Stimulated activated CD8-positive, alpha-beta memory T cell treated with anti-CD3 and anti-CD28 coated beads, Interleukin-7, amount 100 ng/mL, for 1 hour (primary cell): ENCODE results near the gene PLXNA4.

Experiments
- DNase-seq, 2 donors: peaks; one replicate each; pipeline ENCODE4 v3.0.0-alpha.2; 2020; ENCODE audit warnings: low read depth in 2 of 2

The PLXNA4 gene

DNA sequence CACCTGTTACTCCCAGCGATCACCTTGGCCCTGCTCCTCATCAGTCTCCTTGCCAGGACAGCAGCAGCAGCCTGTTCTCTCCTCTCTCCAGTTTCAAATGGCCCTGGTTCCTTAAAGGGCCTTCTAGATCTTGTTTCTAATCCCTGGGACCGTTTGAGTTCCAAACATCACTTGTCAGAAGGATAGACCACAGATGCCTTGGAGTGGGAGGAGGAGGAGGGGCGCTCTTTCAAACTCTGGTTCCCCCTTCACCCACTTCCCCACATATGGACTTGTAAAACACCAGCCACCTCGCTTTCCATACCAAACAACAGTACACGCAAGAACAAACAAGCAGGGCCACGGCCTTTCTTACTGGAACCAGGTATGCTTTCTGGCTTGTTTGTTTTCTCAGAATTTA lies 104.8 kb downstream of the PLXNA4 start:
- no peak for DNase-seq

DNA sequence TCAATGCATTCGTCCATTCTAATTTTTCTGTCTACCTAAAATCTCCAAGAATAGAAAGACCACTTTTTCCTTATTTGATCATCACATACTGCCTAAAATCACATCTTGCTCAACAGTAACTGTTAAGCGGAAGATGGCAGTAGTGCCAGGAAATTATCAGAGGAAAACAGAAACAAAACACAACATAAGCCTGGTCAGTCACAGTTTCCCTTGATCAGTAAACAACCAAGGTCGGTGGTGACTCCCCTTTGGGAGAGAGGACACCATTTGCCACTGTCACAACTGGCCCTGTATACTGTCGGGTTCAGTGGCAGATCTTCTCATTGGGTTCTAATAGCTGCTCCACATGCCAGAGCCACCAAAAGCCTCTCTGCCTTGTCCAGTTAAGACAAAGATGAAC lies 106.6 kb downstream of the PLXNA4 start:
- DNase-seq, result no peak

DNA sequence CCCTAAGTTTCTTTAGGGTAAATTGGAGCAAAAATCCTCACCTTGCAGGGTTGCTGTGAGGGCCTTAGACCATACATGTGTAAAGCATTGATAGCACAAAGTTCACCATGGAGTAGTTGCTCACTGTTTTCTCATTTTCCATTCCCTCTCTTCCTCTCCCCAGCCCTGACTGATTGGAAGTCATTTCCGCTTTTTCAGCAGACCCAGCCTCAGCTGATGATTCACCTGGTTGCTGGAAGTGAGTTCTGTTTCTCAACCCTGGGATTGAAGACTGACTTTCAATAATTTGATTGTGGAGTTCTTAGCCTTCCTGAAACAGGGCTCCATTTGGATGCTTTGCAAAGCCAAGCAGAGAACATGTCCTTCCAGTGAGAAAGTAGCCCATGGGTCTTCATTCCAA lies 107.0 kb downstream of the PLXNA4 start:
- no peak for DNase-seq

DNA sequence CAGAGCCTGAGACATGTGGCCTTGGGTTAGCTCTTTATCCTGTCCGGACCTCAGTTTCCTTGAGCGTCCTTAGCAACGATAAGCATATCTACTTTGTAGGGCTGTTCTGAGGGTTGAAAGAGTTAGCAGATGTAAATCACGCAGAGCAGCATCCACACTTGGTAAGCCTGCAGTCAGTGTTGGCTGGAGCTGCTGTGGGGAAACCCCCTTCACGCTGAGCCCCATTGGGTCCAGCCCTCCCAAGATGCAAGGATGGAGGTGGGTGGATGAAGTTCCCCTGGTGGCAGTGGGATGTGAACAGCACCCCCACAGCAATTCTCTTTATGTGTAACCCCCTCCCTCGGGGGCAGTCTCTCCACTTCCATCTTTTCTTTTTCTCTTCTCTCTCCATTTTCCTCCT lies 109.9 kb downstream of the PLXNA4 start:
- no peak for DNase-seq

DNA sequence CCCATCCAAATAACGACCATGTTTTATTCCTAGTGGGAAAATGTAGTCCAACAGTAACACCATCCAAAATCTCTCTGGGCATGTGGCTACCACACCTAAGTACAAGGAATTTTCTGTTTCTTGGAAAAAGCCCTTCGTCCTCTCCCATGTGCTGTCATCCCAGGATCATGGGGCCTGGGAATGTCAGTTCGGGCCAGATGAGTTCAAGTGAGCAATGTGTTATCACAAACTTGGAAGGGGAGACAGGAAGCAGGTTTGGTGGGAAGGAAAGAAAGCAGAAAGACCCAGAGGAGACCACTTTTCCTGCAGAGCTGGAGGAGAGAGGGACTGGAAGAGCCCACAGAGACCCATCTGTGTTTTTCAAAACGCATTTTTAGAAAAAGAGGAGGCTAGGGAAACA lies 110.8 kb downstream of the PLXNA4 start:
- no peak for DNase-seq

DNA sequence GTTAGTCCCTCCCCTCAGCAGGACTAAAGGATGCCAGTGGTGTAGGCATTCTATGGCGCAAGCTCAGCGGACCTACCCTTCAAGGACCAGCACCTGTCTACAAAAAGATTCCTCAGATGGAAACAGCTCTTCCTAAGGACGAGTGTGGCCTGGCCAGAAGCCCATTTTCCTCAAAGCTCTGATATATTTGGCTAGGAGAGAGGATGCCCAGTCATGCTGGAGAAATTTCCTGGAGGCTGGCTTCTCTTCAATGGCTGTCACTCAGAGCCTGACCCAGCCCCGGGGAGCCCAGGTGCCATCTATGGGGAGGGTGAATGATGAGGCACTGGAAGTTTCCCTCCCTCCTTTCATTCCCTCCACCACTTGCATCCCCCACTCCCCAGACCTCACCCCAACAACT lies 111.5 kb downstream of the PLXNA4 start:
- DNase-seq, result no peak

DNA sequence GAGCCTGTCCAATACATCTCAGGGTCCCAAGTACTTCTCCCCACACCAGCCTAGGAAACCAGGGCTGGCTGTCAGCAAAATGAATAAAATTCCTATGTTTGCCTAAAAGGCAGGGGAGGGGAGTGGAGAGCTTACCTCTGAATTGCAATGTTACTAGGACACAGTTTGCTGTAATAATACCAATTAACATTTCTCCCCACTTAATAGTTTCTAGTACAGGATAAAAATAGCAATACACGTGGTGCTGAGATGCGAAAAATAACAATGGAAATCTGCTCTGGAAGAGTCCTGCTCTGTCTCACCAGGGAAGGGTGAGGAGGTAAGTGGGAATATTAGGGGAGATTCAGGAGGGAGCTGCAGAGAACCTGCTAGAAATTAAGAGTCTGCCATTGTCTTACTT lies 112.3 kb downstream of the PLXNA4 start:
- no peak for DNase-seq

DNA sequence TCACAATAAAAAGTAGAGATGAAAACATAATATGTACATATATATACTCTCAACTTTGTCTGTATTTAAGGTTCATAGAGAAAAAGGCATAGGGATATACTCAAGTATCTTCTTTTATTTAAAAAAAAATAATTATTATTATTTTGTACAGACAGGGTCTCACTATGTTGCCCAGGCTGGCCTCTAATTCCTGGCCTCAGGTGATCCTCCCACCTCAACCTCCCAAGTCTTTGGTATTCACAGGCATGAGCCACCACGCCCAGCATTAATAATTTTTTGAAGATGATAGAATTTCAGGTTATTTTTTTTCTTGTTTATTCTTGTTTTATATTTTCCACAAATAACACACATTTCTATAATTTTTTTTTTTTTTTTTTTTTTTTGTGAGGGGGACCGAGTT lies 113.8 kb downstream of the PLXNA4 start:
- no peak for DNase-seq

DNA sequence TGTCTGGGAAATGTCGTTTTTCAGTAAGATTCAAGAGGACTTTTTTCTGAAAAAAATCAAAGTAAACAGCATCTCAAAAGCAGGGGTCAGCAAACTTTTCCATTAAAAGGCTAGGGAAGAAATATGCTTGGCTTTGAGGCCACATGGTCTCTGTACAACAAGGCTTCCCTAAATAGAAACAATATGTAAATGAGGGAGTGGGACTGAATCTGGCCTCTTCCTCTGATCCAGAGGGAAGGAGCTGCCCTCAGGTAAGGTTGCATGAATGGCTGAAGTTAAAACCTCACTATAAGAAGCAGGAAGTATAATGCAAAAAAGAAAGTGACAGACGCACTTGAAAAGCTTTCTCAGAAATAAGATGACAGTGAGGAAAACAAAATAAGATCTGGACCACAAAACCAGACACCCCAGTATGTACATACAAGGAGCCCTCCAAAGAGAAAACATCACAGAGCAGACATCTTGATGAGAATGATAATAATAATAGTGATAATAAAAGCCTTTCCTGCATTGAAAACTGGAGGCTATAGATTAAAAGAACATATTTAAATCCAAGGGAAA lies 115.2 kb downstream of the PLXNA4 start:
- no peak for DNase-seq

DNA sequence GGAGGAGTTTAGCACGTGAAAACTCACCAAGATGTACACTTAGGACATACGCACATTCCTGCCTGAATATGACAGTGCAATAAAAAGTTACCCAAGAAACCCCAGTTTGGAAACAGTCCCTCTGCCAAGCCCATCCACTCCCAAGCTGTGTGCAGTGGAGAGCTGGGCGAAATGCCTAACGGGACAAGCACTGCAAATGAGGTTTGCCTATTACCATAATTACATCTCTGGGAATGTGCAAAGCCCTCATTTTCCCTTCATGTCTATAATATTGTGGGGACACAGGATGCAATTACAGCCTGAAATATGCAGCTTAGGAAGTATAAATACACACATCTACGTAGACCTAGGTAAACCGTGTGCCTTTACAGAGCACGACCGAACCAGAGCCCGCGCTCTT lies 117.5 kb downstream of the PLXNA4 start:
- no peak for DNase-seq

DNA sequence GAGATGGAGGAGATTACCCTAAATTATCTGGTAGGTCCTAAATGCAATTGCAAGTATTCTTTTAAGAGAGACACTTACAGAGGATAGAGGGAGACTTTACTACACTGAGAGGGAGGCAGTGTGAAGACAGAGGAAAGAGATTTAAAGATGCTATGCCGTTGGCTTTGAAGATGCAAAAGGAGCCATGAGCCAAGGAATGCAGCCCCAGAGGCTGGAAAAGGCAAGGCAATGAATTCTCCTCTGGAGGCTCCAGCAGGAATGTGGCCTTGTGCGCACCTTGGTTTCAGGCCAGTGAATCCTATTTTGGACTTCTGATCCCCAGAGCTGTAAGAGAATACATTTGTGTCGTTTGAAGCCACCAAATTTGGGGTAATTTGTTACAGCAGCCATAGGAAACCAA lies 118.6 kb downstream of the PLXNA4 start:
- no peak for DNase-seq

DNA sequence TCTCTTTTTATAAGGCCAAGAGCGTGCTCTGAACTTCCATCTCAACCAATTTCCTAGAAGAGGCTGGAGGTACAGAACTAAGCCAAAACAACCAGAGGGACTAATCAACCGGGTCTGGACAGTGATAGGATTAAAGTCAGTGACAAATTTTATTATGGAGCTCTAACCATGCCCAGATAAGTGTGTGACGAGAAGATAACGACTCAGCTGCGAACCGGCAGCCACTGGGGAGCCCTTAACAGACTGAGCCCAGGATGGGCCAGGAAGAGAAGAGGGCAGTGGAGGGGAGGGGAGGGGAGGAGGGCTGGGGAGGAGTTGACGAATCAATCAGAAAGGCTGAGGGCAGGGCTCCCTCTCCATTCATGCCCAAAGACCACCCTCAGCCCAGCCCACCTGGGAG lies 119.9 kb downstream of the PLXNA4 start:
- DNase-seq, result no peak

DNA sequence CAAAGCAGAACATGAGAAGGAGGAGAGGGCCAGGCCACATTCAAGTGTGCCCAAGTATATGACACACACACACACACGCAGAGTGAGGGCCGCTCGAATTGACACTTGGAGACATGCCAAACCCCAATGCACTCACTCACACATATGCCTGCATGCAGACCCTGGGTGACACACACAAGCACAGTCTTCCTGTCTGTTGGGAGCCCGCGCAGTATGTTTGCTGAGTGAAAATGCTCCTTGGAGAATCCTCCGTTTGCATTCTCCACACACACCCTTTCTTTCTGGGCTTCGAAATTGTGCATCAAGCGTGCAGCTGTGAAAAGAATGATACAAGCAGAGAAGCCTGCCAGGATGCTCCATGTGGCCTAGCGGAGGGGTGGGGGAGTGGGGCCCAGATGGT lies 120.9 kb downstream of the PLXNA4 start:
- DNase-seq, result peak in 1 of 2 donors; percentile 21

DNA sequence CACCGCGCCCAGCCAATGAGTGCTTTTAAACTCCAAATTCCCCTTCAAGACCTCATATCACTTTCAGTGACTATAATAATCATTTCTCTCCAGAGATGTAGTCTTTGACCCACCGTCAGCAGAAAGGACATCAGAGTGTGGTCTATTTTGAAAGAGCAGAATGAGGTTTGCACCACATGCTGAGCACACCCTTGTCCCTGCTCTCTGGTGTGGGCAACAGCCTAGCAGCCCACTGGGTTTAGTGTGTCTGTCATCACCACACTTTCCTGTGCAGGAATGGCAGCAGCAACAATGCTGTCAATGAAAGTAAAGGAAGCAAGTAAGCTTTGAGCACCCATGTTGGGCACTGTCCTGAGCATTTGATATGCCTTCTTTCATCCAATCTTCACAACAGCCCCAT lies 122.4 kb downstream of the PLXNA4 start:
- no peak for DNase-seq

DNA sequence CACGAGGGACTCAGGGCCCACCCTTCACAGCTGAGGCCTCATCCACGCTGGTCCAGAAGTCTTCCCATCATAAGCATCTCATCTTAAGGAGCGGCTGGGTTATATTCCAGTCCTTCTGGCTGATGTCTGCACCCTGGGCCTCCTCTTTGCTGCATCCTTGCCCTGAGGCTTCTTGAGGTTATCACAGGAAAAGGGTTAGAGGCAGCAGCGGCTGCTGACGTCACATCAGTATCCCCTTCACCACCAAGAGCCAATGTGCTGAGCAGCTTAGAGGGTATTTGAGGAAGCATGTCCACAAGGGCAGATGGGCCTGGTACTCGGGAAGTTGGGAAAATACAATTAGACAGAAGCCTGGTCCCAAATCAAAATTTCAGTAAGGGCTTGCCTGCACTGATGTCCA lies 125.1 kb downstream of the PLXNA4 start:
- DNase-seq, result peak in 1 of 2 donors; percentile 21

DNA sequence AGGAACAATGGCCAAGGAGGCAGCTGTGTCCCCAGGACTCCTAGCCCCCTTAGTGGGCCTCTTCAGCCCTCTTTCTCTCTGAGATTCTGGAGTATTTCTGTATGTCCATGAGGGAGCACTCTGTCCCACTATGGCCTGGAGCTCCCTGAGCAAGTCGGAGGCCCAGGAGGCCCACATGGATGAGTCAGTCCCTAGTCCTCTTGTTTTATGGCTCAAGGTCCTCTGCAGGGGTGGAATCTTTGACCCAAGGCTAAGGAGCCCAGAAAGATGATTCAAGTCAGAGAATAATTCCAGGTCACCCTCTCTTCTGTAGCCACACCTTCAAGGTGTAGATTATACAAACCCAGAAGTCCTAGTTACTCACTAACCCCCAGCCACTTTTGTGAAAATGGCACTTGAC lies 125.6 kb downstream of the PLXNA4 start:
- DNase-seq, result no peak

DNA sequence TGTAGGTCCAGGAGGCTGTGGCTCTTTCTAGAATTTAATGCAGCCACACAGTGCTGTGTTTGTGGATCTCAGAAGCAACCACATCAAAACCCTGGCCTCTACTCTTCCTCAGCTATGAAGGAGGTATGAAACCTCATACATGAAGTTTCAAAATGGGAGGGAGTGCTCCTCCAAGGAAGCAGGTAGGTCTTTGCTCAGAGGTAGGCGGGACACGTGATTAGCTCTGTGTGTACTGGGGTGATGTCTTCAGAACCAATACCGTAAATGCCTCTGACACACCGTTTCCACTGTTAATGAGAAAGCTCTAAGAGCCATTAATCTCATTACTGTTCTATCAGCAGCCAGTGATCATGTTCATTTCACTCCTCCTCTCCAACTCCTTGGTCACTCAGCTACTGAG lies 126.1 kb downstream of the PLXNA4 start:
- DNase-seq, result no peak

DNA sequence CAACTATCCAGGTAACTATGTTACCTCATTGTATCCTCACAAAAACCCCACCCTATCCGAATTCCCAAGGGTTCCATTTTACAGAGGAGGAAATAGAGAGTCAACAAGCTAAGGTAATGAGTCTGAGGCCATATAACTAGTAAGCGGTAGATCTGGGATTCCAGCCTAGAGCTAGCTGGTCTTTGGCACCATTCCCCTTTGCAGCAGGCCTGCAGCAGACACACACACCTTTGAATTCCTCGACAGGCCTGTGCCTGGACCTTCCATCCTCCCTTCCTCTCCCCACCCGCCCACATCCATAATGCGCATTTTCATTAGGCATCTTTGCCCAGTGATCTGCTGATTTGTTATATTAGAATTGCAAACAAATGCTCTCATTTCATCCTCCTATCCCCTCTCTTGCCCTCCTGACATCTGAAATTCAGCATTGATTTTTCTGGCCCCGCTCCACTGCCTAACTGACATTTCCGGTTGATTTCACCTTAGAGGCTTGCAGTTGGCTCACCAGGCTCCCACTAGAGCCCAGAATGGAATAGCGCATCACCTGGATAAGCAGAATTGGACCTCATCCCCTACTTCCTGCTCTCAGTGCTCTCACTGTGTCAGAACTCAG lies 129.5 kb downstream of the PLXNA4 start:
- DNase-seq, result no peak

DNA sequence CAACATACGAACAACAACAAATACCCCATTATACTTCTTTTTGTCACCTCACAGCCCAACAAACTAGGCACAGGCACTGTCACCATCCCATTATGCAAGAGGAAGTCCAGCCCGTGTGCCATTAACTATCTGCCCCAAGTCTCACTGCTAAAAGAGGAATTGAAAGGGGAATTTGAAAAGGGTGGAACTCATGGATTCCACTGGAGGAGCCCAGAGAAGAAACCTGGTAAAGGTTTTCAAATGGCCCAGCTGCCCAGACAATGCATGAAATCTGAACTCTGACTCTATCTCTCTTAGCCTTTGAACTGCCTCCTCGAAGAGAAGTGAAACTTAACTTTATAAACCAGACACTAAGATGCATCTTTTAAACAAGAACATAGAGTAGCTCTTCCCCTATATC lies 130.0 kb downstream of the PLXNA4 start:
- DNase-seq, result no peak

DNA sequence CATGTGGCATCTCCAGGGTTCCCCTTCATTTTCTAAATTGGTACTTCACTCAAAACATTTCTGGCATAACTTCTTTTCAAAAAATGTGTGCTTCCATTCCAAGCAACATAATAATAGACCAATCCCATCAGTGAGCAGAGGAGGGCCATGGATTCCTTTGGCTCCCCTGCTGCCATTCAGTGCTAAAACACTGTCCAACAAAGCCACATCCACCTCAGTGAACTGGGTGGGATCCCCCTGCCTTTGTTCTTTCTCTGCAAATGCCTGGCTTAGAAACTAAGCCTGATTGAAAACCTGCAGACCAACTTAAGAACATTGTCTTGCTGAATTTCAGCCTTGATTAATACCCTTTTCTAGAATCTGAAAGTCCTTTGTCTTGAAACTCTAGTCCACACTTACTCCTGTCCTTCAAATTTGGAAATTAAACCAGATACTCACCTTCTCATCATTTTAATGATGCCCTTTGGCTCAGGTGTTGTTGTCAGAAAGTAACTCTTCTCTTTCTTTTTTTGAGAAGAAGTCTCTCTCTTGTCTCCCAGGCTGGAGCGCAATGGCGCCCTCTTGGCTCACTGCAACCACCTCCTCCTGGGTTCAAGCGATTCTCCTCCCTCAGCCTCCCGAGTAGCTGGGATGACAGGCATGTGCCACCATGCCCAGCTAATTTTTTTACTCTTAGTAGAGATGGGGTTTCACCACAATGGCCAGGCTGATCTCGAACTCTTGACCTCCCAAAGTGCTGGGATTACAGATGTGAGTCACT lies 132.3 kb downstream of the PLXNA4 start:
- DNase-seq, result no peak

DNA sequence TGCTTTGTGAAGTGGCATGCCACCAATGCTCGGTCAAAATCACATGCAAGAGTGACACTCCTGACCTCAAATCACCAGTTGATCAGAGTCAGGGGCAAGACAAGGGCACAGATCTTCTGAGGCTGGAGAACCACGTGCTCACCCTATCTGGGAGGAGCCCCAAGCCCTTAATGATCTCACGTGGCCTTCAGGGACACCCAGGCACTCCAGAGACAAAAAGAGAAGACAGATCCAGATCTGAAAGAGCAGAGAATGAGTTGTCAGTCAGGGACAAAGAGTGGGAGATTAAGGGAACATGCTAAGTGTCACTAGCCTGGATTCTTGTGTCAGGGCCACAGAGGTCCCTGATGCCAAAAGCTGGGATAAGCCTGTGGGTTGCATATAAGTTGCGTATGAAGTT lies 134.3 kb downstream of the PLXNA4 start:
- DNase-seq, result no peak

DNA sequence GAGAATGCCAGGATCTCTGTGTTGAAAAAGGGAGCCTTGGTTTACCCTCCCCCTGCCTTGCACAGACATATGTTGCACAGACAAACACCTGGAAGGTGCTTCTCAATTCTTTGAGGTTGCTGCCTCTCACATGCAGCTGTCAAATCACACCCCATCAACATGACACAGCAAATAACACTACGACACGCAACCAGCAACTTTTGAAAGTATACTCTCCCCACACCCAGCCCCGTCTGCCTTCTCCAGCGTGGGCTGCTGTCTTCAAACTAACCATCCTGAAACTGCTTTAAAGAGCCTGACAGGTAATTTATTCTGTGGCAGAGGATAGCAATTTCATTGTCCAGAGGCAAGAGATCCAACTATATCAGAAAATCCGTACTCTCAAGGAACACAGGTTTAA lies 136.1 kb downstream of the PLXNA4 start:
- DNase-seq, result no peak

DNA sequence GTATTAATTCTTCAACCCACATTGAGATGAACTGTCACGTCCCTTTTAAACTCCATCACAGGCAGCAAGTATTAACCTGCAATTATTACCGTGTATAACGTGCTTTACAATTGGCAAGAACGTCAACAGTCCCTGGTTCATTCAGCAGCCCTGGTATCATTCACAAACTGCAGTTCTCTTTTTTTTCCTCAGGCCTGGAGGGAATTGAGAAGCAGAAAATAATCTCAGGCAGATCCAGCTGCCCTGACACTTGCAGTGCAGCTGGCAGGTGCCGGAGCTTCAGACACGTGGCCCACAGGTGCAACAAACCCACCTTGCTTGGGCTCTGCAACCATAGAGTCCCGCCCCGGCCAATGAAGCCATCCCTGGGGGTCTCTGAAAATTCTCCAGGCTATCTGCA lies 137.3 kb downstream of the PLXNA4 start:
- DNase-seq, result no peak

DNA sequence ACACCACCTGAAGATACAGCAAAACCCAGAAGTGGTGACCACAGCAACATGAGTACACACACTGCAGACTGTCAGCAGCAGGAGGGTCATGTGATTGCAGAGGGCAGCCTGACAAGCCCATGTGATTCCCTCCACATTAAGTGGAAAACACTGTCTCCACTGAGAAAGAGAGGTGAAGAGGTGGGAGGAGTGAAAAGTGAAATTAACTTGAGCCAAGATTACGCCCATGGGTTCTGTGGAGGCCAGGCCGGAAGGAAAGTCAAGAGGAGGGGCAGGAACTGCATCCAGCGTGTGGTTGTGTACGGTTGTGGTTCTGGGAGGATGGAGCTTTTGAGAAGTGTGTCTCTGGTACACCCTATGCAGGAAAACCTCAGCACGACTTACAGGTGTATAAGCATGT lies 138.5 kb downstream of the PLXNA4 start:
- no peak for DNase-seq
